ENCODE data around the gene CENPW. TPM values are rescaled to one million over a fixed set of nuclear protein-coding genes. Genes with fewer than 3 reads are reported as not detected.

CENPW gene
- total RNA-seq = 35.5 and 36.5 TPM in 2 replicates

DNA sequence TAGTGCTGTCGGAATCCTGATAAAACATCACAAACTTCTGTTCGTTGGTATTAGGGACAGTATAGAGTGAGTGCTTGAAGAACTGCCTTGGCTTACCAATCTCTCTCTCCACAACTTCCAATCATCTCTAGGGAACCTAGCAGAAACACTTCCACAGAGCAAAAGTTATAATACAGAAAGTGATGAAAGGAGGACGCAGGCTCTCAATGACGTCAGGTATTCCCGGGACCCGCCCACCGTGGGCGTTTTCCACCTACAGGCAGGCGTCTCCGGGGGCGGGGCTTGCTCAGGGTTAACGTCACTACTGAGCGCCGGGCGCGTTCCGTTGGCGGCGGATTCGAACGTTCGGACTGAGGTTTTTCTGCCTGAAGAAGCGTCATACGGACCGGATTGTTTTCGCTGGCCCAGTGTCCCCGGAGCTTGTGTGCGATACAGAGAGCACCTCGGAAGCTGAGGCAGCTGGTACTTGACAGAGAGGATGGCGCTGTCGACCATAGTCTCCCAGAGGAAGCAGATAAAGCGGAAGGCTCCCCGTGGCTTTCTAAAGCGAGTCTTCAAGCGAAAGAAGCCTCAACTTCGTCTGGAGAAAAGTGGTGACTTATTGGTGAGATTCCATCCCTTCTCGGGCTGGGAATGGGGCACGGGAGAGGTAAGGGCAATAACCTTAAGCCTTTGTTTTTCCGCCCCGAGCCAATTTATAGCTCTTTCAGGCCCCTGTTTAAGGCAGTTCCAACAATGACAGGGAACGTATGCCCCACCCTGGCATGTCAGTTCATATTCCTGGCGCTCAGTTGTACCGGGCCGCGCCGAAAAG is at the start of gene CENPW:
Gene CENPW (plus strand): TSS at position 320 of the 814 bp plus-strand sequence. CDS start 159 bp downstream, at position 479.
- intact Hi-C loops (cut with micrococcal nuclease) = loop anchor here (1.0 to 2.0 kb wide), 11 partner anchors 39 to 1176 kb away; partner anchors contain the start of genes ECHDC1, HDDC2, HEY2 and HINT3

- intact Hi-C loops (cut with micrococcal nuclease) = no loop called here
Observed at GRCh38 chr6:126293891-126294524, 45.9 kb upstream of the CENPW start.

GRCh38 chr6:126300126-126300525 is 39.8 kb upstream of the CENPW start:
- intact Hi-C loops (cut with micrococcal nuclease) = loop anchor here (2.0 kb wide), 1 partner anchor 41 kb away; the partner anchor contains the start of gene CENPW

- intact Hi-C loops (cut with micrococcal nuclease) = loop anchor here (2.0 kb wide), 1 partner anchor 40 kb away; the partner anchor contains the start of gene CENPW
Observed at GRCh38 chr6:126300735-126301134, 39.2 kb upstream of the CENPW start.

DNA sequence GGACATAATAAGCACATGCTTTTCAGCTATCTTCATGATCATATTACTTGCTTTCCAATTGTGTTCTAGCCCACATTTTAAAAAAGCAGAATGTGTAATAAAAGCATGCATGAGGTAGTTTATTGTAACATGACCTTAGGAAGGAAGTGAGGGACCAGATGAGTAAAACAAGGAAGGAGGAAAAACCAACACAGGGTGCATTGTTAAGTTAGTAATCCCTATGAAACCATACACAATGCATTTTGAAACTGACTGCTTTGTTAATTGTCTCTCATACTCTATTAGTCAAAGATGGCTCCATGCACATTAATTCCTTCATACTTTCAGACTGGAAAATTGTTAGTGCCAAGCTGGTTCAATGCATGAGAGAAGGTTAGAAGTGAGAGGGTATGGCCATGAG is 37.7 kb upstream of the CENPW start:
- intact Hi-C loops (cut with micrococcal nuclease) = no loop called here

DNA sequence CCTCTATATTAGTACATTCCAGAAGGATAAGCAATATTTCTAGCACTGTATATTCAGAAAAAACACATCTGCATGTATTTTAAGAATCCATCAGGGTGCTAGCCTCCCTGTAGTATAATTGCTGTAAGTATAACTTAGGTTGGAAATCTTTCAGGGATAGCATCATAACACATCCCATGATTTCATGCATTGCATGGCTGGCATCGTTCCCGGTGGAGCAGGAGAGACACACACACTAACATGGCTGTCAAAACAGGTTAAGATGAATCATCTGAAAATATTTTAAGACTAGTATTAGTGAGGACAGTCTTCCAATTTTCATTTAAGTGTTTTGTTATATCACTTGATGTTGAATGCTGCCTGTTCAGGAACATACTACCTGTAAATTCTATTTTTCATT is 32.1 kb upstream of the CENPW start:
- intact Hi-C loops (cut with micrococcal nuclease) = no loop called here

DNA sequence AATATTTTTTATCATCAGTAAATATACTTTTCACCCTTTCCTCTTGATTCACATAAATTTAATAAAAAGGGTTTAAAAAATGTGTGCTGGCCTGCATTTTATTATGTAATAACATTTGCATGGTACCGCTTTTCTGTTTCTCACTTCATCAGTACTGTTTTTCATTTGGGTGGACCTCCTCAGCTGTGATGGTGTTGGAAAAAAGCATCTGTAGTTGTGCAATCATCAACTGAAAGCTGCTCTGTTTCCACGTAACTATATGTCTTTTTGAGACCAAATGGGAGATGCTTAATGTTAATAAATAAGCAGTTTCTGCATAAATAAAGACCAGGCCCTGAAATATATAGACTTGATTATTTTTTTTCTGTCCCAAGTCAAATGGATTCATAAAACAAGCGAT is 31.6 kb upstream of the CENPW start:
- intact Hi-C loops (cut with micrococcal nuclease) = no loop called here

GRCh38 chr6:126312013-126312665 is 27.8 kb upstream of the CENPW start:
- intact Hi-C loops (cut with micrococcal nuclease) = no loop called here

DNA sequence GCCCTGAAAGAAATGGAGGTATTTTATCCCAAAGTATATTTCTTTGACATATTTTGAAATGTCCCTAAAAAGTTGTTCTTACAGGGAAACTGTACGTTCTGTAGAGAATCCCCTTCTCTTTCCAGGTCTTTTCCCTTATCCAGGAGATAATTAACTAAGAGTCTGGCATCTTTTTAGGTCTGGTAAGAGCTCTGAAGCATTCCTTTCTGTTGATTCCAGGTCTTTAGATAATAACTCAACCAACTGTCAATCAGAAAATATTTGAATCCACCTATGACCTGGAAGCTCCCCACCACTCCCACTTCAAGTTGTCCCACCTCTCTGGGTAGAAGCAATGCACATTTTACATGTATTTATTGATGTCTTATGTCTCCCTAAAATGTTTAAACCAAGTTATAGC is 26.0 kb upstream of the CENPW start:
- intact Hi-C loops (cut with micrococcal nuclease) = no loop called here

GRCh38 chr6:126318797-126319196 is 21.1 kb upstream of the CENPW start:
- intact Hi-C loops (cut with micrococcal nuclease) = no loop called here

GRCh38 chr6:126333729-126334128 is 6.2 kb upstream of the CENPW start:
- intact Hi-C loops (cut with micrococcal nuclease) = no loop called here

- intact Hi-C loops (cut with micrococcal nuclease) = no loop called here
Observed at GRCh38 chr6:126335210-126335609, 4.7 kb upstream of the CENPW start.

- intact Hi-C loops (cut with micrococcal nuclease) = no loop called here
Observed at GRCh38 chr6:126337323-126337722, 2.6 kb upstream of the CENPW start.

- intact Hi-C loops (cut with micrococcal nuclease) = loop anchor here (2.0 kb wide), 7 partner anchors 40 to 1002 kb away; partner anchors contain the start of genes ECHDC1, HEY2 and RNF146
Observed at GRCh38 chr6:126341126-126341525, 1.2 kb downstream of the CENPW start.

- intact Hi-C loops (cut with micrococcal nuclease) = no loop called here
Observed at GRCh38 chr6:126344181-126344580, 4.3 kb downstream of the CENPW start.

DNA sequence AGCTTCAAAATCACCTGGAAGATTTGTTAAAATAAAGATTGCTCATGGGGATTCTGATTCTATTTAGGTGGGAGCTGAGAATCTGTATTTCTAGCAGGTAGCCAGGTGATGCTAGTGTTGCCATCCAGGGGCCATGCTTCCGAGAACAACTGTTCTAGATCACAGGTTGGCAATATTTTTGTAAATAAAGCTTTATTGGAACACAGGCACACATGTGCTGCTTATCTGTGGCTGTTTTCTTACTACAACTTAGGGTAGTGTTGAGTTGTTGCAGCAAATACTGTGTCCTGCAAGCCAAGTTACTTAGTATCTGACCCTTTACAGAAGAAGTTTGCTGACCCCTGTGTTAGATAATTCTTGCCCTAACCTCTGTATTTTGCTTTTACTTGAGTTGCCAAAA is 12.0 kb downstream of the CENPW start:
- intact Hi-C loops (cut with micrococcal nuclease) = no loop called here

DNA sequence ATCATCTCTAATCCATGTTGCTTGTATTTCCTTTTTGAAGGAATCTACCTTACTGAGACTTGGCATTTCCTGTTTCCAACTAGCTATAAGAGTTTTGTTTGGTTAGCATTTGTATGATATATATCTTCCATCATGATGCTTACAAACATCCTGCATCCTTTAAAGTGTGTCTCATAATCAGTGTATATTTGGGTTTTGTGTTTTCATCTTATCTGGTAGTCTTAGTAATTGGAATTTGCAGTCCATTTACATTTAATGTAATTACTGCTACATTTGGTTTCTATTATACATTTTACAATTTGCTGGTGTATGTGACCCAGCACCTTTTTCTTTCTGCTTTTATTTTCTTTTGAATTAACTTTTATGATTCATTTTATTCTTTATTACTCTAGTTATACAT is 12.6 kb downstream of the CENPW start:
- intact Hi-C loops (cut with micrococcal nuclease) = no loop called here

GRCh38 chr6:126356526-126356925 is 16.6 kb downstream of the CENPW start:
- intact Hi-C loops (cut with micrococcal nuclease) = no loop called here

GRCh38 chr6:126359936-126360537 is 20.1 kb downstream of the CENPW start:
- intact Hi-C loops (cut with micrococcal nuclease) = no loop called here

- intact Hi-C loops (cut with micrococcal nuclease) = loop anchor here (1.0 kb wide), 1 partner anchor 366 kb away; no protein-coding TSS in a partner anchor
Observed at GRCh38 chr6:126361832-126362440, 22.0 kb downstream of the CENPW start.

- intact Hi-C loops (cut with micrococcal nuclease) = no loop called here
Observed at GRCh38 chr6:126367849-126368248, 27.9 kb downstream of the CENPW start.
